DLD1 (cell line): ENCODE results near the gene COX20.
"Not testable (repeated sequence)": the region's sequence is repeated elsewhere in the genome, so short reads cannot be mapped to it uniquely, and the experiment has no call there.

Source experiments
- in situ Hi-C: cut with HindIII; loops from 2 replicates; pipeline ENCODE4 v1.10.0; 2017; ENCODE audit warnings: low sequenced_read_pairs

COX20 gene, protein sequence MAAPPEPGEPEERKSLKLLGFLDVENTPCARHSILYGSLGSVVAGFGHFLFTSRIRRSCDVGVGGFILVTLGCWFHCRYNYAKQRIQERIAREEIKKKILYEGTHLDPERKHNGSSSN

DNA sequence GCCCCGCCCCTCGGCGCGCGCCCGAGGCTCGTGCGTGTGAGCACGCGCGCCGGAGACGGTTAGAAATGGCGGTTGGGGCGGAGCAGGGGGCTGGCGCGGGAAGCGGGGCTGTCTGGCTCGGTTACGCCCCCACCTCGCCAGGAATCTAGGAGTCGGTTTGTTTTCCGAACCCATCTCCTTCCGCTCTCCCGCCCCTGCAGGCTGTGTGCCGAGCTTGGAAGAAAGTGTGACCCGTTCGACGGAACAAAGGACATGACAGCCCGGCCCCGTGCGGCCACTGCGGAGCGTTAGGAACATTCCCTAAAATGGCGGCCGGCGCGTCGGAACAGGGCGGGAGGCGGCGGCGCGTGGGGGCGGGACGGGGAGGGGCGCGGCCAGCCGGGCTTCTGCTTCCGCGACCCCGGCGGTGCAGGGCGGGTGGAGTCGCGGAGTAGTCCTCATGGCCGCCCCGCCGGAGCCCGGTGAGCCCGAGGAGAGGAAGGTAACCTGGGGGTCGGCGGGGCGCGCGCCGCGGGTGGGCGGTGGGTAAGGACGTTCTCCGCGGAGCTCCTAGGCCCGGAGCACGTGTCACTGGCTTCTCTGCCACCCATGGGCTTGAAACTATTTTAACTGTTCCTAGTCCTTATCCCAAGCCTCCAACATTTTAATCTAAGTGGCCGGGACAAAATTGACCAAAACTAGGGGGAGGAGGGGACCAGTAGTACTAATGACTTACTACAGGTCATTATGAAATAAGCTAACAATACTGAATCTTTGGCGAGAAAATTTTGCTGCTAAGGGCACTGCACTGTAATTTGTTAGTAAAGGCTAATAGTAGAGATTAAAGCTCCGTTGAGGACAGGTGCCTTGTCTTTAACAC lies at the start of gene COX20:
Gene COX20 (plus strand): TSS at position 383 of the 859 bp plus-strand sequence. CDS start 57 bp downstream, at position 440.
- in situ Hi-C loops: no loop called here

DNA sequence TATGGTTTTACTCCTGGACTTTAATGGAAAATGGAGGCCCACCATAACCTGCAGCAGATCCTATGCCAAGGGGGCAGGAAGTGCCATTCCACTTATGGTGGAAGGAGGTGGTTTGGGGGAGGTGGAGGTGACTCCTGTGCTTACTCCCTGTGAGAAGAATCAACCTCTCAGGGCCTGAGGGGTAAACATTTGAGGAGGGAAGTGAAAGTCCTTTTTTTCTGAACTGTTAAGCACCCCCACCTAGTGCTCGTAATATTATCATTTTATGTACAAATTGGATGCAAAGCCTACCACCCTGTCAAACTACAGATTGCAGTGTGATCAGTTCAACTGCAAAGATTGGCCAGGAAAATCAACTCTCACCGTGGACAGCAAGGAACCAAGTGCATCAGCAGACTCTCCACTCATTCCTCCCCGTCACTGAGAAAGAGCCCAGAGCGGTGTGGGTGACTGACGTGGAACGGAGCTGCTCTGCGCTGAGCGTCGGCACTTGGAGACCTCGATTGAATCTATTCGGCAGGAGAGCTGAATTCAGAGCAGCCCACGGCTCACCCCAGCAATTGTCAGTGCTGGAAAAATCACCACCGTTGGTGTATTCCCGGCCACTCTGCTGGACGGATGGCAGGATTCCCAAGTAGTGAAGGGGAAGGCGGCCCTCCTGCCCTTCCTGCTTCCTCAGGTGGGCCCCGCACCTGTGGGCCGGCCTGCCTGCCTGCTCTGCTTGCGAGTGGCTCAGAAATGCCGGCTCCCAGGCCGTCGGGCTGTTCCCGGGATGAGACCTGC lies 46.8 kb upstream of the COX20 start:
- in situ Hi-C loops: no loop called here

DNA sequence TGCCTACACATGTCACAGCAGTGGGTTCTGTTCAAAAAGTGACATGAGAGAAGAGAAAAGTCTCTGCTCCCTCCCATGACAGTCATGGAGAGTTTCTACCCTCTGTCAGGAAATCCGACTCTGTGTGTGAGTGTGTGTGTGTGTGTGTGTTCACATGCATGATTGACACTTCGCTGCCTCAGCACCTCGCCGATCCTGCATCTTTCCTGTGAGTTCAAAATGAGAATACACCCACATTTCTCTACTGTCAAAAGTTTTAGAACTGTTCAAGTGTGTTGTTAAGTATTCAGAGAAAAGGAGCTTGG lies 46.2 kb upstream of the COX20 start:
- in situ Hi-C loops: no loop called here

DNA sequence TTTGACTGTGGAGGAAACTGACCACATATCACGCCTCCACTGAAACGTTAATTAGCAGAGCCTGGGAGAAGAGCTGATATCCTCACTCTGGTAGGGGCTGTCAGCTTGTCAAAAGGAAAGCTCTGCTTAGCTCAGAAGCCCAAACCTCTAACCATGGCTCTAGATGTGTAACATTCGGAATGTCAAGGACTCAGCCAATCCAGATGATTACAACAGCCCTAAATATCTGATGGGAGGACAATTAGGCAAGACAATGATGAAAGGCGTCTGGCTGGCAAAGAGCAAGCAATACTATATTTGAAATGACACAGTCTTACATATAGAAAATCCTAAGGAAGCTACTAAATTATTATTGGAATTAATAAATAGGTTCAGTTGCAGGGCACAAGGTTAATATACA lies 45.7 kb upstream of the COX20 start:
- in situ Hi-C loops: no loop called here

DNA sequence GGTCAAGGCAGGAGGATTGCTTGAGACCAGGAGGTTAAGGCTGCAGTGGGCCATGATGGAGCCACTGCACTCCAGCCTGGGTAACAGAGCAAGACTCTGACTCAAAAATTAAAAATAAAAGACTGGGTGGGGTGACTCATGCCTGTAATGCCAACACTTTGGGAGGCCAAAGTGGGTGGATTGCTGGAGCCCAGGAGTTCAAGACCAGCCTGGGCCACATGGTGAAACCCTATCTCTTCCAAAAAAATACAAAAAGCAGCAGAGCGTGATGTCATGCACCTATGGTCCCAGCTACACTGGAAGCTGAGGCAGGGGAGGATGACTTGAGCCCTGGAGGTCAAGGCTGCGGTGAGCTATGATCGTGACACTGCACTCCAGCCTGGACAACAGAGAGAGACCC lies 44.4 kb upstream of the COX20 start:
- in situ Hi-C loops: no loop called here

DNA sequence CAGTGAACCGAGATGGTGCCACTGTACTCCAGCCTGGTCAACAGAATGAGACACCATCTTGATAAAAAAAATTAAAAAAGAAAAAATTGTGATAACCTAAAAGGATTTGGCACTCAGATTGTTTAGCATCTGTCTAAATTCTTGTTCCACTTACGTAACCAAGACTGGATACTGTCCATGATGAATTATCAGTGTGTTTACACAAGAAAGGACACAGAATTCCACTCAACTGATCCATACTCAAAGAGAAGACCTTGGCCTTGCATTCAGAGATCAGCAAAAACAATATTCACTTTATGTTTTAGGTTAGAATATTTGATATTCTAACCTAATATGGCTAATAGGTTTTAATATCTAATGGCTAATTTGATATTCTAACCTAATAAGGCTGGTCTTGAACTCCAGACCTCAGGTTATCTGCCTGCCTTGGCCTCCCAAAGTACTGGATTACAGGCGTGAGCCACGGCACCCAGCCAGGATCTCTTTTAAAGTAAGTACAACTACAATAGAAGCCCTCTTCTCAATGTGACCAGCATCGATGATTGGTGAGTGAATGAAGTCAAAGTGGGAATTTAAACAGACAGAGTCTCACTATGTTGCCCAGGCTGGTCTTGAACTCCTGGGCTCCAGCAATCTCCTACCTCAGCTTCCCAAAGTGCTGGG lies 43.1 kb upstream of the COX20 start:
- in situ Hi-C loops: no loop called here

DNA sequence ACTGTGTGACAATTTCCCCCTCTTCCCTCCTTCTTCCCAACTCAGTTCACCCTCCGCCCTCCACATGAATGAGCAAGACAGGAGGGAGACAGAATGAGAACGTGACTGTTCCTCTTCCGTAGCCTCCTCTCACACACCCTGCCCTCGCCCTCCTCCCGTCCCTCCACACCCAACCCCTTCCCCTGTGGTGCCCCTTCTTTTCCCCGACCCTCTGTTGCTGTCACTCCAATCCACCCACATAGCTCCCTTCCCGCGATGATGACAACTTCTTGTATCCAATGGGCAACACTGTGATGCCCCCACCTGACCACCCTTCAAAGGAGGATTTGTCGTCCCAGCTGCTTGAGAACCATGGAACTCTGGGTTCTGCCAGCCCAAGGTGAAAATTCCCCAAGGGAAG lies 41.4 kb upstream of the COX20 start:
- in situ Hi-C loops: no loop called here

DNA sequence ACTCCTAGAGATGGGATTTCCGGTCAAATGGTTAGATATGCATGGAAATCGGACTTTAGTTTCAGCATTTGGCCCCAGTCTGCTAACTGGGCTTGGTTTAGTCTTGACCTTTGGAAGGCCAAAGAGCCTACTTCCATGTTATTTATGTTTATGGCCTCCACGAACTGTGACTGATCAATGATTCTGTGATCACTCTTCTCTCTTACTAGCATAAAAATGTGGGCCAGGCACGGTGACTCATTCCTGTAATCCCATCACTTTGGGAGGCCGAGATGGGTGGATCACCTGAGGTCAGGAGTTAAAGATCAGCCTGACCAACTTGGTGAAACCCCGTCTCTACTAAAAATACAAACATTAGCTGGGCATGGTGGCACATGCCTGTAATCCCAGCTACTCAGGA lies 40.9 kb upstream of the COX20 start:
- in situ Hi-C loops: not testable (repeated sequence)

DNA sequence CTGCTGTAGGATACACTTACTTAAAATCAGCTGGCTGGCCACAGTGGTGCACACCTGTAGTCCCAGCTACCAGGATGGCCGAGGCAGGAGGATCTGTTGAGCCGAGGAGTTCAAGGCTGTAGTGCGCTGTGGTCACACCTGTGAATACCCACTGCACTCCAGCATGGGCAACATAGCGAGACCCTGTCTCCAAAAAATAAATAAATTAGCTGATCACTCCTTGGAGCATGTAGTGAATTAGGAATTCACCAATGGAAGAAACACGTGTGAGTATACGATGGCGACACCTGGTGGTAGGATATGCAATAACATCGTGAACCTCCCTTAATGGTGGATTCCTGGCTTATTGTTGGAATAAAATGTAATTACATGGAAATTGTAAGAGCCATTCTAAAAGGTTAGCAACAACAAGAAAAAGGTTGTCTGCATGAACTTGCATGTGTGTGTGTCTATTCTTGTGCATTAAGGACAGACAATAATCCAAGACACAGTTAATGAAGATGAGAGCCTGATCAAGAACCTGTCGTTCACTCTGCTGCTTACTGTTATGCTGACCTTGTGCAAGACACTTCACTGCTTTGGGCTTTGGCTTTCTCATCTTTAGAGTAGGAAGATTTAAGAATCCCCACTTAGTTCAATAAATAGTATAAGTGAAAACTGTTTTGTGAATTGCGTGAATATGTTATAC lies 38.6 kb upstream of the COX20 start:
- in situ Hi-C loops: no loop called here

DNA sequence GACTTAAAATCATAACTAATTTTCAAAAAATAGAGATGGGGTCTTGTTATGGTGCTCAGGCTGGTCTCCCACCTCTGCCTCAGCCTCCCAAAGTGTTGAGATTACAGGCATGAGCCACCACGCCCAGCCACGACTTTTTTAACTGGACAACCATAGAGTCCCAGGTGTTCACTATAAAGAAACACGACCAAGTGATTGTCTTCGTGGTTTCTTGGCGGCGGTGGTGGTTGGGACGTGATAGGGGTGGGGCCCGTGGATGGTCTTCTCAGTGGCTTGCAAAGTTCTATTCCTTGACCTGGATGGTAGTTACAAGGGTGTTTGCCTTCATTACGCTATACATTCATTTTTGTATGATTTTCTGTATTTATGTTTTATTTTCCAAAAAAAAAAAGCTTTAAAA lies 34.6 kb upstream of the COX20 start:
- in situ Hi-C loops: no loop called here

DNA sequence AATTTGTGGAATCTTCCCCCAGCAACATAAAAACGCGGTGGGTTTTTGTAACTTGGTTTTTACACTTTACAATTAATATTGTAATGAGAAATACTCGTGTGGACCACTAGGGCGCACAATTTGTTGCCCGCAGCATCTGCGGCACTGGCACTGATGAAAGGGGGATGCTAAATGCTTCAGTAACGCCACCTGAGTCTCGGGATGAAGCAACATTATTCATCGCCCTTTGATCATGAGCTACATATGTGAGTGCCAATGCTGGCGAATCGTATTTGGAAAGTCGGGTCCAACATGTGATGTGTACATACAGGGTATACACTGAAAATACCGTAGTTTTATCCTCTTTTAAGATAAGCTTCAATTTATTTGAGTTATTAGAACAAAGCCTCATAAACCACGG lies 34.2 kb upstream of the COX20 start:
- in situ Hi-C loops: no loop called here

DNA sequence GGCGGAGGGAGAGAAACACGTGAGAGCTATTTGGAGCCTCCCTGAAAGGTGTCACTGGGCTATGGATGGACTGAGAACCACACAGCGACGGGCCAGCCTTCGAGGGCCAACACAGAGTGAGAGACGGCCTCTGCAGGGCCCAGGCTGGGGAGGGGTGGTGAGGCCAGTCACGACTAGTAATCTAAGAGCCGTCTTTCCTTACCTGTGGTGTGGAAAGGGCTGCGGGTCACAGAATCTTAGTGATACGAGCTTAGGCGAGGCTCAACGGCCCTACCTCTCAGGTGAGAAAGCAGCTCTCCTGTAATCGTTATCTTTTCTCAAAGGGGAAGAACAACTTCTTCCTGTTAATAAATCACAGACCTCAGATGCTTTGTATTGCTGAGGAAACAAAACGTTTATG lies 33.4 kb upstream of the COX20 start:
- in situ Hi-C loops: no loop called here

DNA sequence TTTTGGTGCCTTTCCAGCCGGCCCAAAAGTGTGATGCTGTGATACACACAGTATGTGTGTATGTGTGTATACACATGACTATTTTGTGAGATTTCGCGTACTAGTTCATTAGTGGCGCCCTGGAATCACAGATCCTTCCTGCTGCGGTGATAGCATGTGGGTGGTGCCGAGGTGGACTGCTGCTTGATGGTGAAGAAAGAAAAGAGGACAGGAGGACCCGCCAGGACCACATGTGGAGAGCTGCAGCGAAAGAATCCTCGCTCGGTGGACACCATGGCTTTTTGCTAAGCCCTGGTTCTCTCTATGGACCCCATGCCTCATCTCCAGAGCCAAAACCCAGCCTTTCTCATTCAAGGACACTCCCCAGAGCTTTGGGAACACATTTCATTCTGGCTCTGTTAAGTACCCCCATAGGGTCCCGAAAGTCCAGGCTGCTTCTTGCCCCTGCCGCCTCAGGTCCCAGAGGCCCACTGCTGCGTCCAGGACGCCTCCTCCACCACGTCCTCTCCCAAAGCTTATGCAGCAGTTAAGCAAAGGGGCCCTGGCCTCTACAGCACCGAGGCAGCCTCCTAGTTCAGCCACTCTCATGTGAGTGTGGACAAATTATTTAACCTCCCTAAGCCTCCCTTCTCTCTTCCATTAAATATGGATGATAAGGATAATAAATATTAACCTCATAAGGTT lies 32.8 kb upstream of the COX20 start:
- in situ Hi-C loops: no loop called here

DNA sequence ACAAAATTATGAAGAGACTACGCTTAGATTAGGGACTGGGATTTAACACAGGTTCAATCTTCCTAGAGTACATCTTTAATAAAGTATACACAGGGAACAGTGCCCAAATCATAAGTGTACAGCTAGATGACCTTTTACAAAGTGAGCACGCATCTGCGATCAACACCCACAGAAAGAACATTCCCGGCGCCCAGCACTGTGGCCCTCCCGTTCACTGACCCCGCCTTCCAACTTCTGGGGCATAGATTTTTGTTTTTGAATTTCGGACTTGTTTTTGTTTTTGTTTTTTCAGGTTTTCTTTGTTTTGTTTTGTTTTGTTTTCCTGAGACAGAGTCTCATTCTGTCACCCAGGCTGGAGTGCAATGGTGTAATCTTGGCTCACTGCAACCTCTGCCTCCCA lies 30.6 kb upstream of the COX20 start:
- in situ Hi-C loops: no loop called here

DNA sequence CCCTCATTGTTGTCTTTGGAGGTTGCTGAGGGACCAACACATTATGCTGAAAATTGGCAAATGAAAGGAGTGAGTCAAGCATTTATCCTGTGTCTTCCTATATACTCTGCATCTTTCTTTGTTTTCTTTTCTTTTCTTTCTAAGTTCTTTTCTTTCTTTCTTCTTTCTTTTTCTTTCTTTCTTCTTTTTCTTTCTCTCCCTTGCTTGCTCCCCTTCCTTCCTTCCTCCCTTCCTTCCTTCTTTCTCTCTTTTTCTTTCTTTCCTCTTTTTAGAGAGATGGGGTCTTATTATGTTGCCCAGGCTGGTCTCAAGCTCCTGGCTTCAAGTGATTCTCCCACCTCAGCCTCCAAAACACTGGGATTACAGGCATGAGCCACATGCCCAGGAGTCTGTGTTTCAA lies 28.3 kb upstream of the COX20 start:
- in situ Hi-C loops: no loop called here

DNA sequence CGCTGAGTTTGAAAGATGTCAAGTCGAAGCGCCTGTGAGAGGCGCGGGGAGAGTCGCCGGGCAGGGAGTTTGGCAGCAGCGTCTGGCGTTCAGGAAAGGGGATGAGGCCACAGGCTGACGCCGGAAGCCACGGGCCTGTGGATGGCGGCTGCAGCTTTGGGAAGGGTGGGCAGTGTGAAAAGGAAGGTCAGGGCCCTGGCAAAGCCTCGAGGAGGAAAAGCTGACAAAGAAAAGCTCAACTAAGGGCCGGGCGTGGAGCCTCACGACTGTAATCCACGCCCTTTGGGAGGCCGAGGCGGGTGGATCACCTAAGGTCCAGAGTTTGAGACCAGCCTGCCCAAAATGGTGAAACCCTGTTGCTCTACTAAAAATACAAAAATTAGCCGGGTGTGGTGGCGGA lies 25.2 kb upstream of the COX20 start:
- in situ Hi-C loops: no loop called here

DNA sequence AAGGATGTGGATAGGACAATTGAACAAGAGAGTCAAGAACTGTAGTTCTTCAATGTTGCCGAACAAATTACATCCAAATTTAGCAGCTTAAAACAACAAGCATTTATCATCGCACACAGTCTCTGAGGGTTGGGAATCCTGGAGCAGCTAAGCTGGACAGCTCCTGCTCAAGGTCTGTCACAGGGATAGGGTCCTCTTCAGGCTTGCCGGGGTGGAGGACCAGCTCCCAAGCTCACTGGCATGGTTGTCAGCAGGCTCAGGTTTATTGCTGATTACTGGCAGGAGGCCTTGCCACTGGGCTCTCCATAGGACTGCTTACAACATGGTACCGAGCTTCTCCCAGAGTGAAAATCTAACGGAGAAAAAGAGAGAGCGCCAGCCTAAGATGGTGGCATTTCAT lies 22.1 kb upstream of the COX20 start:
- in situ Hi-C loops: no loop called here

DNA sequence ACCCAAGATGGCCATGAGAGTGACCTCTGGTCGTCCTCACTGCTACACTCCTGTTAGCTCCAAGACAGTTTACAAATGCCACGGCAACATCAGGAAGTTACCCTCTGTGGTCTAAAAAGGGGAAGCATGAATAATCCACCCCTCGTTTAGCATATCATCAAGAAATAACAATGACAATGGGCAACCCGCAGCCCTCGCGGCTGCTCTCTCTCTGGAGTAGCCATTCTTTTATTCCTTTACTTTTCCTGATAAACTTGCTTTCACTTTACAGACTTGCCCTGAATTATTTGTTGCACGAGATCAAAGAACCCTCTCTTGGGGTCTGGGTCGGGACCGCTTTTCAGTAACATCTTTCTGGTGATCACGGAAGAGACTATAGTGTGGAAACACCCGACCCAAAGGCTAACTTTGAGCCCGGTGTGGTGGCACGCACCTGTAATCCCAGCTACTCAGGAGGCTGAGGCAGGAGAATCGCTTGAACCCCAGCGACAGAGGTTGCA lies 19.8 kb upstream of the COX20 start:
- in situ Hi-C loops: no loop called here

DNA sequence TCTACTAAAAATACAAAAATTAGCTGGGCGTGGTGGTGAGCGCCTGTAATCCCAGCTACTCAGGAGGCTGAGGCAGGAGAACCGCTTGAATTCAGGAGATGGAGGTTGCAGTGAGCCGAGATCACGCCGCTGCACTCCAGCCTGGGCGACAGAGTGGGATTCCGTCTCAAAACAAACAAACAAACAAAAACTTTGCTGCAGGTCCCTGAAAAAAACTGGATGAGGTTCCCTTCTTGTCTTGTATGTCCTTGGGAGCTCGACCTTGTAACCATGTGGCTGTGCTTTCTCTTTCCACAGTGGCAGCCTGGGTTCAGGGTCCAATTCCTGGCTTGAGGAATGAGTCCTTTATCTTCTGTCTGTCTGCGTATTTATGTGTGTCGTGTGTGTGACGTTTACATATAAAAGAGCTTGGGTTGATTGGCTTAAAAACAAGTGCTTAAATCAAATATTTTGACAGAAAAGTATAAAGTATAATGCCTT lies 18.0 kb upstream of the COX20 start:
- in situ Hi-C loops: no loop called here

DNA sequence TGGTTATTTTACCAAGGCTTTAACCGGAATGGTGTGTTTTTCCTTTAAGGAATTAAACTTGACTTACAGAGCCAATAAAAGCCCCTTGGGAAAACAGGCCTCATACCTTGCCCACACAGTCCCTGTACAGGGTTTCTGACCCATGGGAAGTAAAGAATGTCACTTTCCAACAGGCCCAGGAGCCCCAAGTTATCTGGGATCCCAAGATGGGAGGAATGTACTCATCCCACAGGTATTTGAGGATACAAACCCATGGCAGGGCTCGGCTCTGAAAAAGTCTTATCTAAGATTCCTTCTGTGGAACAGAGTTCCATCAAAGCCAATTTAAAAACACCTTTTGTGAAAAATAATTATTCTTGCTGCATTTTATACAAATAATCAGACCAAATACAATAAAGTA lies 15.3 kb upstream of the COX20 start:
- in situ Hi-C loops: no loop called here
